GM21717 (cell line): Measurements from ENCODE around the gene ACSL3.
"Not testable (repeated sequence)": the region's sequence is repeated elsewhere in the genome, so short reads cannot be mapped to it uniquely, and the experiment has no call there.

Source experiments
- ATAC-seq: cut with Tn5 transposase; IDR thresholded peaks from one replicate; pipeline ENCODE4 v1.9.1; 2021; ENCODE audit warnings: mild to moderate bottlenecking, moderate library complexity; ENCODE audit not compliant: unreplicated experiment

Gene ACSL3

GRCh38 chr2:222968550-222969155 lies 107.8 kb downstream of the ACSL3 start:
- no peak for ATAC-seq

GRCh38 chr2:222969491-222969890 lies 108.7 kb downstream of the ACSL3 start:
- ATAC-seq: no peak

GRCh38 chr2:222972420-222972819 lies 111.6 kb downstream of the ACSL3 start:
- ATAC-seq: no peak

GRCh38 chr2:222973237-222973636 lies 112.4 kb downstream of the ACSL3 start:
- no peak for ATAC-seq

GRCh38 chr2:222973733-222974132 lies 112.9 kb downstream of the ACSL3 start:
- ATAC-seq: no peak

- no peak for ATAC-seq
Observed at GRCh38 chr2:222976521-222977061, 115.8 kb downstream of the ACSL3 start.

- ATAC-seq: no peak
Observed at GRCh38 chr2:222977121-222977520, 116.3 kb downstream of the ACSL3 start.

- no peak for ATAC-seq
Observed at GRCh38 chr2:222978850-222979249, 118.0 kb downstream of the ACSL3 start.

- no peak for ATAC-seq
Observed at GRCh38 chr2:222979484-222979883, 118.6 kb downstream of the ACSL3 start.

- ATAC-seq: no peak
Observed at GRCh38 chr2:222982010-222982908, 121.4 kb downstream of the ACSL3 start.

- ATAC-seq: no peak
Observed at GRCh38 chr2:222982909-222983265, 122.1 kb downstream of the ACSL3 start.

GRCh38 chr2:222984908-222985307 lies 124.1 kb downstream of the ACSL3 start:
- no peak for ATAC-seq

GRCh38 chr2:222989431-222989830 lies 128.6 kb downstream of the ACSL3 start:
- no peak for ATAC-seq

GRCh38 chr2:222990206-222990605 lies 129.4 kb downstream of the ACSL3 start:
- not testable (repeated sequence) for ATAC-seq

- ATAC-seq: no peak
Observed at GRCh38 chr2:222992137-222992536, 131.3 kb downstream of the ACSL3 start.
